IMR-90 (cell line): ENCODE results near the gene SEPTIN5. TPM values are rescaled to one million over a fixed set of nuclear protein-coding genes. Genes with fewer than 3 reads are reported as not detected.

Experiments used
- ATAC-seq: fragments of 200-7000 bp; cut with Tn5 transposase; 2 replicates; pipeline ENCODE4 v1.9.1; 2020; ENCODE audit warnings: low read depth, mild to moderate bottlenecking, moderate library complexity
- BruUV-seq: library from RNA; stranded (reverse); fragments of 400-500 nt; replicated peaks from 2 replicates; lab custom pipeline; 2021; lab: Mats Ljungman, UMichigan
- CTCF ChIA-PET: fragments of 300-600 bp; formaldehyde crosslinking; extraction: SDS; loops from one replicate; lab custom pipeline; 2021; ENCODE audit warnings: antibody characterized with exemption; lab: Yijun Ruan, JAX
- POLR2A ChIA-PET: fragments of 300-600 bp; sonication (Branson Sonifier 250); formaldehyde crosslinking; loops from one replicate; lab custom pipeline; 2022; ENCODE audit warnings: antibody characterized with exemption; ENCODE audit not compliant: unreplicated experiment; lab: Charles Lee
- DNase-seq: peaks from one replicate; pipeline ENCODE4 v3.0.0; 2013
- H2AFZ ChIP-seq: replicated peaks from 2 replicates; pipeline ENCODE3; 2013; ENCODE audit warnings: low read length, mild to moderate bottlenecking; ENCODE audit not compliant: poor library complexity
- H2AK5ac ChIP-seq: 2 replicates; pipeline ENCODE4 v1.6.1; 2013; ENCODE audit warnings: low read depth, low read length, inconsistent platforms
- H2AK9ac ChIP-seq: replicated peaks from 2 replicates; pipeline ENCODE3; 2013; ENCODE audit warnings: mild to moderate bottlenecking, low read depth, low read length, moderate library complexity; ENCODE audit not compliant: poor library complexity
- H2BK120ac ChIP-seq: 2 replicates; pipeline ENCODE4 v1.6.1; 2013; ENCODE audit warnings: low read depth, low read length, inconsistent platforms
- H2BK15ac ChIP-seq: 3 replicates; pipeline ENCODE4 v1.6.1; 2013; ENCODE audit warnings: low read depth, low read length, inconsistent platforms
- H2BK20ac ChIP-seq: 2 replicates; pipeline ENCODE4 v1.6.1; 2013; ENCODE audit warnings: low read depth, mild to moderate bottlenecking, inconsistent platforms, low read length, moderate library complexity
- H2BK5ac ChIP-seq: 2 replicates; pipeline ENCODE4 v1.6.1; 2013; ENCODE audit warnings: mild to moderate bottlenecking, low read depth, low read length, inconsistent platforms; ENCODE audit not compliant: poor library complexity, severe bottlenecking
- H3K14ac ChIP-seq: replicated peaks from 2 replicates; pipeline ENCODE4 v1.6.1; 2013; ENCODE audit warnings: low read depth, low read length, inconsistent platforms
- H3K18ac ChIP-seq: 2 replicates; pipeline ENCODE4 v1.6.1; 2013; ENCODE audit warnings: low read depth, low read length, control low read depth
- H3K23ac ChIP-seq: 2 replicates; pipeline ENCODE4 v1.6.1; 2013; ENCODE audit warnings: low read depth, low read length, inconsistent platforms
- H3K27ac ChIP-seq: 2 replicates; pipeline ENCODE4 v1.5.1; 2013; ENCODE audit warnings: mild to moderate bottlenecking, control low read depth, low read length; ENCODE audit not compliant: insufficient read depth
- H3K27me3 ChIP-seq: 2 replicates; pipeline ENCODE4 v1.6.1; 2013; ENCODE audit warnings: low read length; ENCODE audit not compliant: control insufficient read depth, insufficient read depth
- H3K36me3 ChIP-seq: 2 replicates; pipeline ENCODE4 v1.6.1; 2013; ENCODE audit warnings: low read length, mixed read lengths; ENCODE audit not compliant: control insufficient read depth, insufficient read depth
- H3K4ac ChIP-seq: 2 replicates; pipeline ENCODE4 v1.6.1; 2013; ENCODE audit warnings: low read depth, low read length, inconsistent platforms
- H3K4me1 ChIP-seq: 2 replicates; pipeline ENCODE4 v1.6.1; 2013; ENCODE audit warnings: low read length, mixed read lengths; ENCODE audit not compliant: control insufficient read depth, insufficient read depth
- H3K4me2 ChIP-seq: 2 replicates; pipeline ENCODE4 v1.6.1; 2013; ENCODE audit warnings: low read depth, mild to moderate bottlenecking, control low read depth, low read length, moderate library complexity
- H3K4me3 ChIP-seq: 2 replicates; pipeline ENCODE4 v1.5.1; 2013; ENCODE audit warnings: low read depth, mild to moderate bottlenecking, control low read depth, low read length, moderate library complexity; ENCODE audit not compliant: insufficient read depth
- H3K56ac ChIP-seq: 2 replicates; pipeline ENCODE4 v1.6.1; 2013; ENCODE audit warnings: low read length, inconsistent platforms; ENCODE audit not compliant: insufficient read depth; ENCODE audit errors: extremely low read depth
- H3K79me1 ChIP-seq, 2 experiments: 2 replicates each; pipeline ENCODE4 v1.6.1; 2013; ENCODE audit warnings: low read length in 2 of 2, inconsistent platforms in 1 of 2, low read depth in 1 of 2
- H3K9ac ChIP-seq: 2 replicates; pipeline ENCODE4 v1.6.1; 2013; ENCODE audit warnings: low read depth, low read length, control low read depth
- H3K9me1 ChIP-seq: 2 replicates; pipeline ENCODE4 v1.6.1; 2013; ENCODE audit warnings: low read length, inconsistent platforms; ENCODE audit not compliant: insufficient read depth
- H3K9me3 ChIP-seq: 2 replicates; pipeline ENCODE4 v1.6.1; 2013; ENCODE audit warnings: low read length; ENCODE audit not compliant: control insufficient read depth, insufficient read depth
- H4K20me1 ChIP-seq: 2 replicates; pipeline ENCODE4 v1.6.1; 2013; ENCODE audit warnings: low read length, inconsistent platforms; ENCODE audit not compliant: insufficient read depth
- H4K5ac ChIP-seq: 2 replicates; pipeline ENCODE4 v1.6.1; 2013; ENCODE audit warnings: mild to moderate bottlenecking, low read depth, low read length, control low read depth
- H4K8ac ChIP-seq, 2 experiments: 2 replicates each; pipeline ENCODE4 v1.6.1; 2013; ENCODE audit warnings: low read depth in 2 of 2, low read length in 2 of 2, control low read depth in 1 of 2, inconsistent platforms in 1 of 2
- H4K91ac ChIP-seq: 2 replicates; pipeline ENCODE4 v1.6.1; 2013; ENCODE audit warnings: low read depth, low read length, inconsistent platforms; ENCODE audit not compliant: insufficient read depth
- CEBPB ChIP-seq: IDR thresholded peaks from 2 replicates; pipeline ENCODE4 v1.6.1; 2012; ENCODE audit warnings: low read depth, low read length, improper control_type of control experiment
- CHD1 ChIP-seq: IDR thresholded peaks from 2 replicates; pipeline ENCODE4 v1.6.1; 2012; ENCODE audit warnings: low read depth, low read length, improper control_type of control experiment
- WGBS, 2 experiments: methylation state at CpG; one replicate each; pipeline versions ENCODE4 v1.1.5 to v1.1.7; 2013; ENCODE audit warnings: missing lambda C conversion rate in 2 of 2; ENCODE audit not compliant: insufficient read length in 1 of 2; ENCODE audit errors: extremely low coverage in 2 of 2; 5-methylcytosine and 5-hydroxymethylcytosine counted together
- dilution Hi-C: fragments of 300-500 bp; cut with HindIII; formaldehyde crosslinking; loops from one replicate; pipeline ENCODE4 v1.14.3; 2018; ENCODE audit warnings: low sequenced_read_pairs; ENCODE audit not compliant: unreplicated experiment
- in situ Hi-C: fragments of 300-500 bp; cut with MboI; formaldehyde crosslinking; loops from 3 replicates; pipeline ENCODE4 v1.14.3; 2019; ENCODE audit warnings: low sequenced_read_pairs, inconsistent platforms, mixed read lengths
- intact Hi-C: fragments of 100-400 bp; cut with micrococcal nuclease; formaldehyde crosslinking; loops from 2 replicates; pipeline ENCODE4 v1.10.0; 2022
- polyA plus RNA-seq, 3 experiments: library from polyadenylated mRNA; depleted of rRNA; stranded (reverse); fragments of >200 nt; gene quantifications; 2 replicates each; pipeline ENCODE4 v1.2.3, GENCODE V29; 2012; ENCODE audit warnings: low replicate concordance in 1 of 3
- total RNA-seq: library from RNA; depleted of rRNA; stranded (reverse); fragments of >200 nt; gene quantifications from 2 replicates; pipeline ENCODE4 v1.2.3, GENCODE V29; 2012

Gene SEPTIN5
- total and polyA plus RNA-seq, 2 of the 4 experiments (the other 2 are of a cell fraction), result 16.8 to 20.7 TPM

DNA sequence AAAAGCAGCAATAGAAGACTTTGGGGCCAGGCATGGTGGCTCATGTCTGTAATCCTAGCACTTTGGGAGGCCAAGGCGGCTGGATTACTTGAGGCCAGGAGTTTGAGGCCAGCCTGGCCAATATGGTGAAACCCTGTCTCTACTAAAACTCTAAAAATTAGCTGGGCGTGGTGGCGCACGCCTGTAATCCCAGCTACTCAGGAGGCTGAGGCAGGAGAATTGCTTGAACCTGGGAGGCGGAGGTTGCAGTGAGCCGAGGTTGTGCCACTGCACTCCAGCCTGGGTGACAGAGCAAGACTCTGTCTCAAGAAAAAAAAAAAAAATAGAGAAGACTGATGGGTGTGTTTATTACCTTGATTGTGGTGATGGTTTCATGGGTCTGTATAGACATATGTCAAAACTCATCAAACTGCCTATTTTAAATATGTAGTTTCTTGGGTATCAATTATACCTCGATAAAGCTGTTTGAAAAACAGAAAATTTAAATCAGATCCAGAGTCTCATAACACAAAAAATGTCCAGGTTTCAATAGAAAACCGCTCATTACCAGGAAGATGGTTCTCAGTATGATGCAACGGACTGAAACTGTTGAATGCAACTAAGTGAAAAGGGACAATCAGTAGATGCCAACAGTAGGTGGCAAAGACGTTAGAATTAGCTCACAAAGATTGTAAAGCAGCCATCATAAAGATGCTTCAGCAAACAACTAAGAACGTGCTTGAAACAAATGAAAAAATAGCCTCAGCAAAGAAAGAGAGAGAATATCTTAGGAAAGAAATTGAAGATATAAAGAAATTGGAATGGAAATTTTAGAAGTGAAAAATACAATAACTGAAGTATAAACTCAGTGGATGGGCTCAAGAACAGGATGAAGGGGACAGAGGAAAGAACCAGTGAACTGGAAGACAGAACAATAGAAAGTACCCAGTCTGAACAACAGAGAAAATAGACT lies 33.1 kb upstream of the SEPTIN5 start:
- ATAC-seq, result no peak
- Histone ChIP-seq H3K9ac (no peak overlapping the region), H2BK15ac (no peak overlapping the region), H3K27me3 (peaks cover 12% of the 10 kb centered on the region), H2AK9ac (no peak overlapping the region), H3K18ac (no peak overlapping the region), H3K9me3 (peaks cover 2% of the 10 kb centered on the region; the same call in 1 of the 2 replicates), H2BK5ac (no peak overlapping the region), H3K56ac (no peak overlapping the region), H3K23ac (no peak overlapping the region), H2BK120ac (no peak overlapping the region), H4K8ac (no peak overlapping the region), H3K4me2 (no peak overlapping the region), H2AK5ac (no peak overlapping the region), H4K20me1 (no peaks in the 10 kb centered on the region), H3K9me1 (no peaks in the 10 kb centered on the region), H2AFZ (no peak overlapping the region), H3K27ac (no peak overlapping the region), H4K91ac (no peak overlapping the region), H3K36me3 (no peaks in the 10 kb centered on the region), H3K14ac (no peak overlapping the region), H3K4ac (no peak overlapping the region), H2BK20ac (no peak overlapping the region), H4K5ac (no peak overlapping the region), H3K4me1 (no peaks in the 10 kb centered on the region; the same call in 1 of the 2 replicates), H3K4me3 (no peak overlapping the region), H3K79me1 (no peaks in the 10 kb centered on the region)
- POLR2A ChIA-PET, result no interaction called here
- CTCF ChIA-PET, result no interaction called here
- 73% methylated on average over 3 of the region's 11 CpGs; no CpG with 5 or more reads in 1 of the 2 experiments for WGBS, 2 experiments
- dilution Hi-C loops (no loop called here), in situ Hi-C loops (no loop called here), intact Hi-C loops (no loop called here)
- TF ChIP-seq CEBPB (peak; percentile 30; the same call in 1 of the 2 replicates), CHD1 (no peak)
- no peak for DNase-seq
- no TSS peak for BruUV-seq
